ENCODE results near the gene MCF2L2.
A peak's percentile ranks its signal among the peaks of the same experiment; 100 is the strongest.

The MCF2L2 gene

DNA sequence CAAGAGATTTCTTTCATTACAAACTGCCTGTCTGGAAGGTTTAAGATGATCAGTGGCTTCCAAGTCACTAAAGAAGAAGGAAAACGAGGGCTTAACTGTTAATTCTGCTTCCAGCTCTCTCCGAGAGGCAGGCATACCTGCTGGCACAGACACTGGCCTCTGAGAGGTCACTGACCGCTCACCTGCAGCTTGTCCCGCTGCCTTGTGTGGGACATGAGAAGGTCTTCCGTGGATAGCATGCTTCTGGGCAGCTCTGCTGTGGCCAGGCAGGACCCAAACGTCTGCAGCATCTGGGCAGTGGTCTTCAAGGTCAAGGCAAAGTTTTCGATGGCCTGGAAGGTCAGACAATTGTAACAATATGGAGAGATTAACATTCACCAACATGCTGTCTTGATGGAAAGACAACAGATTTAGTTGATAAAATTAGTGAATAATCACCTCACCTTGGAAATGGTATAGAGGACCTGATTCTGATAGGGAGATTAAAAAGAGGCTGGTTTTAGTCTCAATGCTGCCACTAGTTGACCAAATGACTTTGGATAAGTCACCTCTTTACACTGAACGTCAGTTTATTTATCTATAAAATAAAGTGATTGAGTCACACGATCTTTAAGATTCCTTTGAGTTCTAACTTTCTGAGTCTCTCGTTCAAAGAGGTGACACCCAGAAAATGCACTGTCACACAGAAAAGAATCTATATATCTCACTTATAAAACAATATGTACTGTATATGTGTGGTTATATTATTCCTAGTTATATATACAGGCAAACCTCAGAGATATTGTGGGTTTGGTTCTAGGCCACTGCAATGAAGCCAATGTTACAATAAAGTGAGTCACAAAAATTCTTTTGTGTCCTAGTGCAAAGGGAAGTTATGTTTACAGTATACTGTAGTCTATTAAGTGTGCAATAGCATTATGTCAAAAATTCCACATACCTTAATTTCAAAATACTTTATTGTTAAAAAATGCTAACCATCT, 110.2 kb downstream of the MCF2L2 start:
- no peak for DNase-seq

DNA sequence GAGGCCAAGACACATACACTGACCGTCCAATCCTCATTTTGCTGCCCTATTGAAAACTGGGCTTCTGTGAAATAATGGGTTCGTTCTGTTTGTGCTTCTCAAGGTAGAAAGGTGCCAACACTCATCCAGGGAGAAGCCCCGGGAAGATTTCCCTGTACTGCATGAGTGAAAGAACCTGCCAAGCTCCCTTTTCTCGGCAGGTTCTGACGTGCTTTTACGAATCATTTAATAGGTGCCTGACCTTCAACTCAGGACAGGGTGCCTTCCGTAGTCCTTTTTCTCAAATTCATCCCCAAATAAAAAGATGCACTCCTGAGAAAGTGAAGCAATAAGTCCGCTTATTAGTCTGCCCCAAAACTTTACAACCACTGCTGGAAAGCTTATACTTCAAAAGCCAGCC, 111.1 kb downstream of the MCF2L2 start:
- no peak for DNase-seq

DNA sequence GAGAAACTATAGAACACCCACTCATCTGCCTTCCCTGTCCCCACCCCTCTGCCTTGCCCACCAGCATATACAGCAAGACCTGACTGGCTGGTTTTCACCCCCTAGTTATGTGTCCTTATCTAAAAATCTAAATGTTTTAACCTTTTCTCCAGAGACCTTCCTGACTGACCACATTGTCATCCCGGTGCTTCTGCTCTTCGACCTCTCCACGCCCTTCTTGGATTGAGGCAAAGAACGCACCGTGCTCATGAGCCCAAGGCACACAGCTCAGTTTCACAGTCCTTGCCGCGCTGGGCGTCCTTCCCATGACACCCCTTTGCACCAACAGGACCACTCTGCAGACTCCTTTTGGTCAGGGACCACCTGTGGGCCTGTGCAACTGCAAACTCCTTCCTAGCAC, 112.7 kb downstream of the MCF2L2 start:
- no peak for DNase-seq

DNA sequence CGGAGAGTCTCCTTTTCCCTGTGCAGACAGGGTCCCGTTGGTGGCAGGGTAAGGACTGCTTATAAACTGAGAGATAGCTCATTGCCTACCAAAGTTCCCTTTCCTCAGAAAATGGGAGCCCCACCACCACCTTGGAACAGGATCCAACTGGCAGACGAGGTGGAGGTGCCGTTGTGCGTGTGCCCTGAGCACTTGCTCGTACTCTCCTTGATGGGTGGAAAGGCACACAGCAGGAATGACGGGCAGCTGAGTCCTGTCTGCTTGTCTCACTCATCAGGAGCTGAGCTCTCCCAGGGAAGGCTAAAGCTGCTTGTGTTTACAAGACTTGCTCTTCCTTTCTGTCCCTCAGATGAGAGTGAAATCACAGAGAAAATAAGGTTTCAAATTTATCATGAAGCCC, 114.7 kb downstream of the MCF2L2 start:
- no peak for DNase-seq

DNA sequence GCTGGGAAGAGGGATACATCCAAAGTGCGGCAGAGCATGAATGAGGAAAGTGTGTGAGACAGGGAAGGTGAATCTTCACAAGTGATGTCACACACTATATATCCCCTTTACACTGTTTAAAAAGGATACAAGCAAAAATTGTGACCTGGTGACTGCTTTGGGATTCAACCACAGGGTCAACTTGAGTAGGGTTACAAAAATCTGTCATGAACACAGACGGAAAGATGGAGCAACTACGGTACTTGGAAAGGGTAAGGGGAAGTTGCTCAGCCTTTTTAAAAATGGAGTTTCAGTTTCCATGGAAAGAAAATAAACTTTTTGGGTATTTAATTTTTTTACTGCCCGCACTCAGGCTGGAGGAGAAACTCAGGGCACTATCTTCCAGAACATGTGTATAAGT, 115.1 kb downstream of the MCF2L2 start:
- DNase-seq, result no peak

DNA sequence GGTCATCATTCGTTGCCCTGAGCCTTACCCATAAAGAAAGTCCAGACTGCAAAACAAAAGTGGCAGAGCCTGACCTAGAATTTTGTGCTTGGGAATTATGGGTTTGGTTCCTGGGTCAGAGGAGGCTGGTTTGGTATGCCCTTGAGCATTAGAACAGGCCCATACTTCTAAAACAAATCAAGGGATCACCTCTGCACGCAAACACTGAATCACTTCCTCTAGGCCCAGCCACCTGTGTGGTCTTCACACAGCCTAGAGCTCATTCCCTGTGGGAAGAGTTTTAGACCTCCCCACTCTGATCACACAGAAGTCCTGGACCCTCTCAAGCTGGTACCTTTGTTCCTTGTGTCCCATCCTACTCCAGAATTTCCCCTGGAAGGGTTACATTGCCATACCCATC, 116.0 kb downstream of the MCF2L2 start:
- DNase-seq, result no peak

DNA sequence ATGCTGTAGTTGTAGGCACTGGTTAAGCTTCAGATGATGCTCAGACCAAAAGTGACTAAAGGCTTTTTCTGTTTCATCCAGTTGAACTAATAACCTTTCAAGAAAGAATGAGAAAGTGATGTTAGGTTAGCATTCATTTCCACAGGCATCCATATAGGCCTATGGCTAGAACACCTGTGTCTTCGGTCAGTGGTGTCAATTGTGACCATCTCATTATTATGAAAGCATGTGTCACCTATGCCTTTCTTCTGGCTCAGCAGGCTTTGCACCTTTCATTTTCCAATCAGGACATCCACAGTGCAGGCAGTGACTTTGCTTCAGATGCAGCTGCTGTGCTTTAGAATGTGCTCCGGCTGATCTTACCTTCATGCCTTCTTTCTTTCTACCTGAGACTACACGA, 117.5 kb downstream of the MCF2L2 start:
- no peak for DNase-seq

DNA sequence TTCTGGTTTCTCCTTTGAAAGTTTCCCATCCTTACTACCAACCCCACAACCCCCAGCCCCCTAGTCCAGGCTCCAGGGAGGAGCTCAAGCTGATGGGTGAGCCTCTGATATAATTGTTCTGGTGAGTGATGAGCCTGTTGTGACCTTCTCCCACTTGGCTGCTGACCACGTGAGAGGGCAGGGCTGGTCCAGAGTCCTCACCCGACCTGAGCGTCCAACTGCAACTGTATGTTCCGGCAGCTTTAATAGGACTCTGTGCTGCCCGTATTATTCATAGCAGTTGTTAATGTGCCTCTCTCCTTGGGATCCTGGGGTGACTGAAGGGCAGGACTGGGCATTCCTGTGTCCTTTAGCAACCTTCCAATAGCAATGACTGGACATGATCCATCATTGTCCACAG, 119.1 kb downstream of the MCF2L2 start:
- no peak for DNase-seq

DNA sequence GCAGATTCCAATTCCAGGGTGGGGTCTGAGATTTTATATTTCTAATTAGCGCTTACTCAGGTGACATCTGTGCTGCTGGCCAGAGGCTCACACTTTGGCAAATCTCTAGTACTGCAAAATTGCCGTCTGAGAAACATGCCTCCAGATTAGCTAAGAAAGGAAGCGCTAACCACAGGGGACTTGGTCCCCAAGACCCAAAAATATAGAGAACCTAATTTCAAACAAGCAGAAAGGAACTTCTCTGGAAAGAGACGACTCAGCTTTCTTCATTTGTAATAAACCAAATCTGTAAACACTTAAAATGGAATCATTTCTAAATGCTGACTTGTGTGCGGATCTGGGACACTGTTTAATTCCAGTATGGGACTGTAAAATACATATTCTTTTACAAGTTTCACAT, 119.7 kb downstream of the MCF2L2 start:
- no peak for DNase-seq

DNA sequence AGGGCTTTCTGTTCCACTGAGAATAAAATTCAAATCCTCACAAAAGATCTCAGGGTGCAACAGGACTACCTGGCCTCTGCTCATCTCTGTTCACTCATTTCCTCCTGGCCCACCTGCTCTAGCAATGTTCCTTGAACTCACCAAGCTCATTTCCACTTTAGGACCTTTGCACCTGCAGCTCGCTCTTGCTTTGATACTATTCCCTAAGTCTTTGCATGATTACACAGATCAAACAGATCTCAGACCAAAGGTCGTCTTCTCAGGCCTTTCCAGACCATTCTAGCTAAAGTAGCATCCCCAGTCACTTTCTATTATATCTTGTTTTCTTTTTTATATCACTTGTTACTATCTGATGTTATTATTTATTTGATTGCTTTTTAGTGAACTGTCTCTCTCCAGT, 120.7 kb downstream of the MCF2L2 start:
- no peak for DNase-seq

DNA sequence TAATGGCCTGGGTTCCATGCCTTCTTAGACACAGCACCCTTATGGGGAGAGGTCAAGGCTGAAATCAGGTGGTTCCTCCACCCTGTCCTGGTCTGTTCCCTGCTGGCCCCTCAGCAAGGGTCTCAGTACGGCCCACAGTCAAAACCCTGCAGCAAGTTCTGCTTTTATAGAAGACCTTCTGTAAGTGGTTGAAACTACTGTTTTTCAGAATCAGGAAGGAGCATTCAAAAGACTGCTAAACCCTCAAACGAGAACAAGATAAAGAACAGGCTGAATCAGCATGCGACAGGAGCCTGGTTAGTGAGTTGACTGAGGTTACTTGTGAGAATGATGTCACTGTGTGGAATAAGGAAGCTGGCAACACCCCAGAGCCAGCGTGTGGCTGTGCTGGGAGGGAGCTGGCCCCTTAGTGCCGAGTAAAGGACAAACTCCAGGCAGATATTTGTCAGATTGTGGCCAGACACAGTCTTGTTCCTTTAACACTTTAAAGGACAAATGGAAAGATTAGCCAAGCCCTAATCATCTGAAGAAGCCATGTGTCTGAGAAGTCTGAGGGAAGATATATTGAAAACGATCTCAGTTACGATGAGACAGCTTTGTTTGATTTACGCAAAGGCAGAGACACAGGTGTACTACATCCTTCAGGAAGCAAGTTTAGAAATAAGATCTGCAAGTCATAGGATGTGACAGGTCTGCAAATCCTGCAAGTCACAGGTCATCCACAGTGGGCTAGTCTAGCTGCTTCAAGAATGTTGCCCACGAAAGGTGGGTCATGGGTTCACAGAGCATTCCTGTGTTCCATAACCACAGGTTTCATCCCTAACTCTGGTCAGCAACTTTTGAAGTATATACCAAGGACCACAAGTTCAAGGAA, 121.4 kb downstream of the MCF2L2 start:
- DNase-seq, result peak; percentile 4

DNA sequence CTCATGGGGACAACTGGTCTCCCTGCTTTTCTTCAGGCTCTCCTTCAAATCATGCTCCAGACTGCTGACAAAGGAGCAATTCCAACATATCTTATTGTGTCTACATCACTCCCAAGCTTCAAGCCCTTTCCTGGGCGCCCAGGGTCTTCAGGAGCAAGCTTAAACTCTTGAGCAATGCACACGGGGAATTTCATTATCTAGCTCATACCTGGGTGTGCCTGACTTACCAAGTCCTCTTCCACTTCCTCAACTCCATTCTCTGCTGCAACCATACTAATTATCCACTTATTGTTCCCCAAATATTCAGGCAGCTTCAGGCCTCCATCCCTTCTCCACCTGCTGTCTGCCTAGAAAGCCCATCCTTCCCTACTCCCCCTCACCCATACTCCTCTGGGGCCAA, 124.7 kb downstream of the MCF2L2 start:
- no peak for DNase-seq

DNA sequence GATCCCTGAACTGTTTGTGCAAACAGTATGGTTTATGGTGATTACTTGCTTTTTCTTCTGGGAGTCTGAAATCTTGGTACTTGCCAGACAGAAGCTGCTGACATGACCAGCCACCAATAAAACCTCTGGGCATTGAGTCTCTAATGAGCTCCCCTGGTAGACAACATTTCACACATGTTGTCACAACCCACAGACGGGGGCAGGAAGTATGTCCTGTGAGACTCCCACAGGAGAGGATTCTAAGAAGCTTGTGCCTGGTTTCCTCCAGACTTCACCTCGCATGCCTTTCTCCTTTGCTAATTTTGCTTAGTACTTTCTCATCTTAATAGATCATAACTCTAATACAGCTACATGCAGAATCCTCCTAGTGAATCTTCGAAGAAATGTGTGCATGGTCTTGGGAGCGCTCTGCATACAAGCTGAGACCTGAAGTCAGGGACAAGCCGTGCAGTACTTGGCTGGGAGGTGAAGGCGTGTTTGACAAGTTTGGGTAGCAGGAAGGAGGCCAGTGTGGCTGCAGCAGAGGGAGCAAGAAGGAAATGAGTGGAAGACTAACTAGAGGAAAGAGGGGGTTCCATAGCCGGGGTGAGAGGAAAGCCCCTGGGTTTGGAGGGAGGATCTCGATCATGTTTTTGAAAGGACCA, 126.4 kb downstream of the MCF2L2 start:
- DNase-seq, result no peak

DNA sequence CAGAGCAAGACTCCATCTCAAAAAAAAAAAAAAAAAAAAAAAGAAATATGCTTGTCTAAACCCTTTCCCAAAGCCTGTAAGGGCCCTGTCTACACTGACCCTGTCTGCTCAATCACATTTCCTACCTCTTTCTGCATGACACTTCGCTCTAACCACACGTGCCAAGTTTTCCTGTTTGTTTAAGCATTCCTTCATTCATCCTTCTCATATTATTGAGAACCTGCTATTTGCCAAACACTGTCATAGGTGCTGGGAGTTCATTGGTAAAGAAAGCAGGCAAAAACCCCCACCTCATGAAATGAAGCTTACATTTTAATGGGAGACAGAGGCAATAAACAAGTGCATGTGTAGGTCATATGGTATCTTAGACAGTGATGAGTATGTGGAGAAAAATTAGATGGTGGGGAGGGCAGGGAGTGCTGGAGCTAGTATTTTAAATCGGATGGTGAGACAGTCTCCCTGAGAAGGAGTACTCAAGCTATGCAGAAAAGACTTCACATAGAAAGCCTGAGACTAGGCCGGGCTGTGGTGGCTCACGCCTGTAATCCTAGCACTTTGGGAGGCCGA, 127.3 kb downstream of the MCF2L2 start:
- no peak for DNase-seq

DNA sequence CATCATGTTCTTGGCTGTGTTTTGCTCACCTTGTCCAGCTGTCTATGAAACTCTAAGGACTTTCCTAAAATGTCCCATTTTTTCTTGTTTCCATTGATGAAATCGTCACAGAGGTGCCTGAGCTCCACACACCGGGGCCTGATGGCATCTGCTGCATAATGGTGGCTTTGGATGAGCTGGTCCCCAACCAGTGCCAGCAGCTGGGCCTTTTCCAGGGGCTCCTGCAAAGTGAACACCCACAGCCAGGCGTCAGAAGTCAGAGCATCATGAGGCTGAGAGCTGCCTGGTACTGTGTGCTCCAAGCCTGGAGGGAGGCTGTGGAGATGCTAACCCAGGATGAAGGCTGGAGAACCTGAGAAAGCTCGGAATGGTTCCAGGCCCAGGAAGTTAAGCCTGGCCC, 128.4 kb downstream of the MCF2L2 start:
- DNase-seq, result no peak

DNA sequence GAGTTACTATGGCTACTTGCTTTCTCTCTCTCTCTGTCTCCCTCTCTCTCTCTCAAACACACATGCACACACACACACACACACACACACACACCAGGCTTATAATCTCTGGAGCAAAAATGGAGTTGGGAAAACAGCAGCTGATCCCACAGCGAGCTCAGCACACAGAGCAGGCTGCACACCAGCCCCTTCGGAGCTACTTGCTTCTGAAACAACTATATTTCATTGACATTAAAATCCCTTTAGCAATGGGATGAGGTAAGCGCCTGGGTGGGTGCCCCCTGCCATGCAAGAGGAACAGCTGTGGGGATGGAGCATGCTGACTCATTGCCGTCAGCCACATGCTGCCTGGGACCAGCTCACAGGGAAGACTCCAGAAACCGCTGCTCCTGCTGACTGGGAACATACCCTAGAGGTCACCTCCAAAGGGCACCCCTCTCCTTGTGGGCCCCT, 129.7 kb downstream of the MCF2L2 start:
- peak; percentile 85 for DNase-seq

DNA sequence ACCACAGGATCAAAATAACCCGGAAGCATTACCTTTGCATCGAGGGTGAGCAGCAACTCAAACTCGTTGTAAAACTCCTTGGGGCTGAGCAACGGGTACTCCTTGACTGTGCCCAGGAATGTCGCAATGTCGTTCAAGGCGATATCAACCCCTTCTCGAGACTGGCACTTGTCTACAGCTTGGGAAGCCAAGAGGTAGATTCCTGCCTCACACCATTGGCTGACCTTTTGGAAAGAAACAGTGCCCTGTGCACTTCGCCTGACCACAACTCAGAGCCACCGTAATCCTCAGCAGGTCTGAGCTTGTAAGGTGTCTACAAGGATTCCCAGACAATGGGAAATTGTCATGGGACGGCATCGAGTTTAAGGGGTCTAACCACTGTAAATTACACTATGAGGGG, 131.5 kb downstream of the MCF2L2 start:
- no peak for DNase-seq

DNA sequence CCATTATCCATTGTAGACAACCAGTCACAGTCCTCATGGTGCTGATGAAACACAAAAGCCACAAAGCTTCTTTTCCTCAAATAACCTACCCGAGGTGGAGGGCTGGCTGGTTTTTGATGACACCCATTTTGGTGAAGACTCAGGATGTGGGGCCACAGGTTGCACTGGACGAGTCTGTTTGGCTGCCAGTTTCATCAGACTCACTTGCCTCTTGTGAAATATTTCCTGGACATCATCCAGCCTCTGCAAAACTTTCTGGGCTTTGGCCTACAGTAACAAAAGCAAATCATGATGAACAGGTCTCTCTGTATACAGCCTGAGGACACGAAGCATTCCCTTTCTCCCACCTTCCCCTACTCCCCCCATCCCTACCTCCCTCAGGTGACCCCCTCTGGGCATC, 133.2 kb downstream of the MCF2L2 start:
- no peak for DNase-seq

DNA sequence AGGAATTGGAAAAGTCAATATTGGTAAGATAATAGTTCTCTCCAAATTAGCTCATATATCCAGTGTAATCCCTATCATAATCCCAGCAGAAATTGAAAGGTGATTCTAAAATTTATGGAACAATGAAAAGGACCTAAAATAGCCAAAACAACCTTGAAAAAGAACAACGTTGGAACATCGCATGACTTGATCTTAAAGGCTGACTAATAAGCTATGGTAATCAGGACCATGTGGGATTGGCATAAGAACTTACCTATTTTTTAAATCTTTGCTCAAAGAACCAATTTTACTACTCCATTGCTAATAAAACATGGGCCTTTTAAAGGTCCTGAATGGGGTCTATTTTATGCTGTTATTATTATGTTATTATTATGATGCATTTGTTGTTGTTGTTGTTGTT, 134.5 kb downstream of the MCF2L2 start:
- no peak for DNase-seq

DNA sequence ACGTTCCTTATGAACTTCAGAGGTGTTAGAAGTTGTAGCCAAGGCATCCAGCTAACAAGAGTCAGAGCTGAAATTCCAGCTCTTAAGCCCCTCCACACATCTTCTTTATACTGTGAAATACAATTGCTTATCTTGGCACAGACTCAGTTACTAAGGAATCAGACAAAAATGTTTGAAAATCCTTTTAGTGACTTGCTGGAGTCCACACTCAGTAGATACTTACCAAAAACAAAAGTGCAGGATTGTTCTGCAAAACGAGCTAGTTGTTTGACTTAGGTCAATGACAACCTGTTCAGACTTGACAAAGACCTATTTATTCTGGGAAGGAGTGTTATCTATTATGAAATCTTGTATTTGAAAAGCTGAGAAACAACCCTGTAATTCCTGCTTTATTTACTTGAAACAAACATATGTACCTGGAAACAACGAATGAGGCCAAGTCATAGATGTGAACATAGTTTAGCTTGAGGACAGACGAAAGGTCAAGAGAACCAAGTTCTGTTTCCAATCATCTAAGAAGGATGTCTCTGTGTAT, 136.9 kb downstream of the MCF2L2 start:
- no peak for DNase-seq

DNA sequence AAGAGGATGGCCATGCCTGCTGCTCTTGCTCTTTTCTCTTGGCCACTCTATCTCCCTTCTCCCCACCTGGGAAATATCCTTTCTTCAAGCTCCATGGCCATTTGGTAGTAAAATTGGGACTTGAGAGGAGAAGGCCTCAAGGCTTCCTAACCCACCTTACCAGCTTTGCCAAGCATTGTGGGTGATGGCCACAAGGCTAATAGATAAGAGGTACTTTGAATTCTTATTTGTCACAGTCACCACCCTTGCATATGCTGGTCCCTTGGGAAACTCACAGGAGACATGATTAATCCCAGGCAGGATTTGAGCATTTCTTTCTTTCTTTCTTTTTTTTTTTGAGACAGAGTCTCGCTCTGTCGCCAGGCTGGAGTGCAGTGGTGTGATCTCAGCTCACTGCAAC, 138.2 kb downstream of the MCF2L2 start:
- DNase-seq, result no peak

DNA sequence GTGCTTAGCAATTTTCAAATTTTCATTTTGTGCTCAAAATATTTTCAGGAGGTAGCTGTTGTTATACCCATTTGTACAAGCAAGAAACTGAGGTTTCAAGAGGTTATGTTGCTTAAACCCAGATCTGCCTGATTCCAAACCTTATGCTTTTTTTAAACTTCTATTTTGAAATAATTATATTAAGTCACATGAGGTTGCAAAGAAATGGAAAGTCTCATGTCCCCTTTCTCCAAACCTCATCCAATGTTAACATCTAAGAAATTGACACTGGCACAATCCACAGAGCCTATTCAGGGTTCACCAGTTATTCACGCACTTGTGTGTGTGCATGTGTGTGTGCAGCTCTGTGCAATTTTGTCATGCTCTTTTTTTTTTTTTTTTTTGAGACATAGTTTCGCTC, 140.3 kb downstream of the MCF2L2 start:
- DNase-seq, result no peak

All from NCI-H1694 treated with DMSO at 0.1 percent for 48 hours (cell line).